Trophoblast cell (in vitro differentiated cells and primary cell): ENCODE measurements around the gene GALNT9.
"Not testable (repeated sequence)": the region's sequence is repeated elsewhere in the genome, so short reads cannot be mapped to it uniquely, and the experiment has no call there.

Source experiments
- DNase-seq, 2 donors: peaks; one replicate each; pipeline ENCODE4 v3.0.0-alpha.2; 2016
- H2AFZ ChIP-seq: 2 replicates; pipeline ENCODE4 v1.6.1; 2013; ENCODE audit warnings: low read length, moderate library complexity, mild to moderate bottlenecking; ENCODE audit not compliant: insufficient read depth, poor library complexity
- H2AK5ac ChIP-seq: 2 replicates; pipeline ENCODE4 v1.6.1; 2013; ENCODE audit warnings: mild to moderate bottlenecking, low read length
- H2BK120ac ChIP-seq: 2 replicates; pipeline ENCODE4 v1.6.1; 2013; ENCODE audit warnings: low read length, mild to moderate bottlenecking, moderate library complexity; ENCODE audit not compliant: insufficient read depth, poor library complexity
- H2BK12ac ChIP-seq: 2 replicates; pipeline ENCODE4 v1.6.1; 2013; ENCODE audit warnings: mild to moderate bottlenecking, low read length, moderate library complexity
- H2BK5ac ChIP-seq: 2 replicates; pipeline ENCODE4 v1.6.1; 2013; ENCODE audit warnings: low read length, low read depth, moderate library complexity, mild to moderate bottlenecking; ENCODE audit not compliant: poor library complexity
- H3K14ac ChIP-seq: 2 replicates; pipeline ENCODE4 v1.6.1; 2013; ENCODE audit warnings: mild to moderate bottlenecking, low read length
- H3K18ac ChIP-seq: 2 replicates; pipeline ENCODE4 v1.6.1; 2013; ENCODE audit warnings: mild to moderate bottlenecking, low read length
- H3K23ac ChIP-seq: 2 replicates; pipeline ENCODE4 v1.6.1; 2013; ENCODE audit warnings: low read length
- H3K27ac ChIP-seq: 2 replicates; pipeline ENCODE4 v1.5.1; 2013; ENCODE audit warnings: low read depth, mild to moderate bottlenecking, inconsistent platforms, low read length, moderate library complexity
- H3K27me3 ChIP-seq: 2 replicates; pipeline ENCODE4 v1.6.1; 2013; ENCODE audit warnings: inconsistent platforms, mild to moderate bottlenecking, low read length, moderate library complexity; ENCODE audit not compliant: insufficient read depth
- H3K36me3 ChIP-seq, 2 experiments: 1 replicate in 1 of 2; 2 replicates in 1 of 2; pipeline ENCODE4 v1.6.1; 2013; ENCODE audit warnings: low read length in 2 of 2, mild to moderate bottlenecking in 2 of 2, moderate library complexity in 1 of 2; ENCODE audit not compliant: insufficient read depth in 2 of 2, control insufficient read depth in 1 of 2
- H3K4ac ChIP-seq: 2 replicates; pipeline ENCODE4 v1.6.1; 2013; ENCODE audit warnings: low read depth, mild to moderate bottlenecking, low read length, moderate library complexity
- H3K4me1 ChIP-seq, 2 experiments: 1 replicate in 1 of 2; 2 replicates in 1 of 2; pipeline ENCODE4 v1.6.1; 2013; ENCODE audit warnings: low read length in 2 of 2, mild to moderate bottlenecking in 2 of 2, moderate library complexity in 1 of 2; ENCODE audit not compliant: insufficient read depth in 2 of 2, control insufficient read depth in 1 of 2
- H3K4me2 ChIP-seq: 2 replicates; pipeline ENCODE4 v1.6.1; 2013; ENCODE audit warnings: inconsistent platforms, mild to moderate bottlenecking, low read length, moderate library complexity
- H3K4me3 ChIP-seq: 2 replicates; pipeline ENCODE4 v1.5.1; 2013; ENCODE audit warnings: mild to moderate bottlenecking, low read depth, low read length, inconsistent platforms
- H3K79me1 ChIP-seq: one replicate; pipeline ENCODE4 v1.6.1; 2013; ENCODE audit warnings: low read length
- H3K79me2 ChIP-seq: 2 replicates; pipeline ENCODE4 v1.6.1; 2013; ENCODE audit warnings: low read length, mild to moderate bottlenecking; ENCODE audit not compliant: control insufficient read depth, insufficient read depth, poor library complexity
- H3K9ac ChIP-seq: 2 replicates; pipeline ENCODE4 v1.6.1; 2013; ENCODE audit warnings: mild to moderate bottlenecking, low read length
- H3K9me3 ChIP-seq: 2 replicates; pipeline ENCODE4 v1.6.1; 2013; ENCODE audit warnings: low read depth, mild to moderate bottlenecking, control low read depth, inconsistent platforms, low read length; ENCODE audit not compliant: insufficient read depth
- H4K12ac ChIP-seq: 2 replicates; pipeline ENCODE4 v1.6.1; 2013; ENCODE audit warnings: low read depth, mild to moderate bottlenecking, low read length, moderate library complexity
- H4K8ac ChIP-seq: 2 replicates; pipeline ENCODE4 v1.6.1; 2013; ENCODE audit warnings: low read depth, mild to moderate bottlenecking, low read length, moderate library complexity
- H4K91ac ChIP-seq: one replicate; pipeline ENCODE4 v1.6.1; 2013; ENCODE audit warnings: low read depth, mild to moderate bottlenecking, low read length, moderate library complexity
- whole genome bisulfite sequencing: extraction: QIAGEN DNeasy Blood & Tissue Kit; methylation state at CpG from one replicate; pipeline ENCODE4 v1.1.7; 2013; ENCODE audit warnings: missing lambda C conversion rate; ENCODE audit not compliant: insufficient read length, insufficient coverage; ENCODE audit errors: extremely low coverage; 5-methylcytosine and 5-hydroxymethylcytosine counted together

The GALNT9 gene

GRCh38 chr12:132197581-132198354 lies 131.6 kb downstream of the GALNT9 start:
- no peak overlapping the region for H2AK5ac ChIP-seq
- H2AFZ ChIP-seq: no peak overlapping the region
- H3K4me1 ChIP-seq: no peaks in the 10 kb centered on the region
- no peak overlapping the region for H2BK120ac ChIP-seq
- no peak overlapping the region for H2BK5ac ChIP-seq
- H3K79me2 ChIP-seq: no peaks in the 10 kb centered on the region
- no peaks in the 10 kb centered on the region for H3K27me3 ChIP-seq
- no peak overlapping the region for H3K4ac ChIP-seq
- H3K9me3 ChIP-seq: peaks cover 19% of the 10 kb centered on the region
- H2BK12ac ChIP-seq: no peak overlapping the region
- H3K9ac ChIP-seq: no peak overlapping the region
- no peak overlapping the region for H4K91ac ChIP-seq
- H3K4me2 ChIP-seq: no peak overlapping the region
- no peaks in the 10 kb centered on the region for H3K36me3 ChIP-seq
- no peak overlapping the region for H3K4me3 ChIP-seq
- no peak for DNase-seq
- no peak overlapping the region for H3K18ac ChIP-seq
- no peak overlapping the region for H3K27ac ChIP-seq
- no peak overlapping the region for H3K23ac ChIP-seq
- H3K14ac ChIP-seq: no peak overlapping the region
- no peaks in the 10 kb centered on the region for H3K79me1 ChIP-seq
- H4K8ac ChIP-seq: no peak overlapping the region
- WGBS: no CpG with 5 or more reads among the region's 44 CpGs
- H4K12ac ChIP-seq: no peak overlapping the region

- Histone ChIP-seq H2AK5ac (no peak overlapping the region), H3K27me3 (no peaks in the 10 kb centered on the region), H3K4ac (no peak overlapping the region), H3K4me1 (no peaks in the 10 kb centered on the region), H2AFZ (no peak overlapping the region), H4K91ac (no peak overlapping the region), H2BK12ac (no peak overlapping the region), H2BK120ac (no peak overlapping the region), H2BK5ac (no peak overlapping the region), H4K12ac (no peak overlapping the region), H3K36me3 (no peaks in the 10 kb centered on the region), H3K23ac (no peak overlapping the region), H4K8ac (no peak overlapping the region), H3K9me3 (peaks cover 22% of the 10 kb centered on the region), H3K4me2 (no peak overlapping the region), H3K4me3 (no peak overlapping the region), H3K27ac (no peak overlapping the region), H3K18ac (no peak overlapping the region), H3K9ac (no peak overlapping the region), H3K79me1 (no peaks in the 10 kb centered on the region), H3K14ac (no peak overlapping the region), H3K79me2 (no peaks in the 10 kb centered on the region)
- DNase-seq: no peak
- no CpG with 5 or more reads among the region's 22 CpGs for WGBS
Measured at GRCh38 chr12:132196873-132197390, 132.5 kb downstream of the GALNT9 start.

- no peak overlapping the region for H3K9ac ChIP-seq
- H3K27ac ChIP-seq: no peak overlapping the region
- H3K9me3 ChIP-seq: peaks cover 20% of the 10 kb centered on the region
- no peak overlapping the region for H2AFZ ChIP-seq
- H2BK5ac ChIP-seq: no peak overlapping the region
- no peak overlapping the region for H4K91ac ChIP-seq
- H2AK5ac ChIP-seq: no peak overlapping the region
- no peaks in the 10 kb centered on the region for H3K4me1 ChIP-seq
- H3K4me2 ChIP-seq: no peak overlapping the region
- no peak overlapping the region for H3K4ac ChIP-seq
- no peak overlapping the region for H3K14ac ChIP-seq
- no CpG with 5 or more reads among the region's 32 CpGs for WGBS
- H2BK120ac ChIP-seq: no peak overlapping the region
- no peak overlapping the region for H3K23ac ChIP-seq
- H3K27me3 ChIP-seq: no peaks in the 10 kb centered on the region
- no peak overlapping the region for H2BK12ac ChIP-seq
- no peak overlapping the region for H3K4me3 ChIP-seq
- H3K18ac ChIP-seq: no peak overlapping the region
- no peaks in the 10 kb centered on the region for H3K79me1 ChIP-seq
- no peak for DNase-seq
- H4K8ac ChIP-seq: no peak overlapping the region
- H3K79me2 ChIP-seq: no peaks in the 10 kb centered on the region
- no peak overlapping the region for H4K12ac ChIP-seq
- no peaks in the 10 kb centered on the region for H3K36me3 ChIP-seq
Measured at GRCh38 chr12:132196038-132196872, 133.1 kb downstream of the GALNT9 start.

- not testable (repeated sequence) for H3K4me3 ChIP-seq, H2BK5ac ChIP-seq, H3K23ac ChIP-seq, H3K36me3 ChIP-seq, H3K14ac ChIP-seq, H3K4me1 ChIP-seq, H3K4me2 ChIP-seq, H2BK120ac ChIP-seq, H4K12ac ChIP-seq, H2AFZ ChIP-seq, H3K27me3 ChIP-seq, H3K79me2 ChIP-seq, H4K91ac ChIP-seq, H3K9ac ChIP-seq, H3K18ac ChIP-seq, H3K4ac ChIP-seq, H2AK5ac ChIP-seq, H4K8ac ChIP-seq, DNase-seq, H3K79me1 ChIP-seq, H3K27ac ChIP-seq, H2BK12ac ChIP-seq
- H3K9me3 ChIP-seq: peaks cover 20% of the 10 kb centered on the region
- no CpG with 5 or more reads among the region's 12 CpGs for WGBS
Measured at GRCh38 chr12:132195242-132195641, 134.1 kb downstream of the GALNT9 start.
